ENCODE results near the gene CDH13.

- TF ChIP-seq CTCF (IDR thresholded peaks at IDR 0.05; ENCODE audit: extremely low read depth in 1 of 2, insufficient read depth in 1 of 2, low read depth in 1 of 2, low read length in 2 of 2): no peak
- TF ChIP-seq POLR2AphosphoS5 (IDR thresholded peaks at IDR 0.05; ENCODE audit: insufficient read depth, low read depth, low read length): no peak
Observed at GRCh38 chr16:83137326-83137781, 510.6 kb downstream of the CDH13 start.

All from endothelial cell of umbilical vein (primary cell).